ENCODE data around the gene CLEC4G.

DNA sequence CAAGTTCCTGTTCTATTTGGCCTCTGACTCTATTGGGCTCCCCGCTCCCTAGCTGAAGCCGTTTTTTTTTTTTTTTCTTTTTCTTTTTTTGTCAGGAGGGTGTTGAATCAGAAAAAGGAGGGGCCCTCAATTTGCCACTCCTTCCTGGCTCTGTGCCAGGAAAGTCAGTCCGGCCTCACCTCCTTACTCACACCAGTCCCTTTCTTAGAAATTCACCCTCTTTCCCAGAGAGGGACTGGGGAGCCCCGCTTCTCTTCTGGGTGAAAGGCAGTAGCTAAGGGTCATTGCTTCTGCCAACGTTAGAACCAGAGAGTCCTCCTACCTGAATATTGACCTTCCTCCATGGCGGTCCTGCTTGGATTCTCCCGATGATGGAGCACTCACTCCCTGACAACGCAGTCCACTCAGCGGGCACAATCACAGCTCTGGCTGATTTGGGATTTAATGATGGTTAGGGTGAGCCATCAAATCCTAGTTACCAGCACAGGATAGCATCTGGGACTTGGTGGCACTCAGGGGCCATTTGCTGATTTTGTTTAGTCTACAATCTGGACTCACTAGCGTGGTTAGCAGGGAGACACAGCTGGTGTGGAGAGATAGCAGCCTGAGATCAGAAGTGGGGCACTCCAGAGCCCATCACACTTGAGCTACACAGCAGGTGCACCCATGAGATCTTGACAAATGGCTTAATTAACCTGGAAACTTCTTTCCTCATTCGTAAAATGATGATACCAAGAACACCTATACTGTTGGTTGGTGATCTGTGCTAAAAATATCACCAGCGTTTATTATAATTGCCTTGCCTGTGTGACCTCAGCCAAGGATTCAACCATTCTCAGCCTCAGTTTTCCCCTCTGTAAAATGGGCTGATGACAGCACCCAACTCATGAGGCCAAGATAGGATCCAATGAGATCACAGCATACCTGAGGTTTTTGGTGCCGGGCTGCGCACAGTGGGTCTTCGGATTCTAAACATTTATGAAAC is 32.2 kb downstream of the CLEC4G start:
- TF ChIP-seq, protein P1, sequence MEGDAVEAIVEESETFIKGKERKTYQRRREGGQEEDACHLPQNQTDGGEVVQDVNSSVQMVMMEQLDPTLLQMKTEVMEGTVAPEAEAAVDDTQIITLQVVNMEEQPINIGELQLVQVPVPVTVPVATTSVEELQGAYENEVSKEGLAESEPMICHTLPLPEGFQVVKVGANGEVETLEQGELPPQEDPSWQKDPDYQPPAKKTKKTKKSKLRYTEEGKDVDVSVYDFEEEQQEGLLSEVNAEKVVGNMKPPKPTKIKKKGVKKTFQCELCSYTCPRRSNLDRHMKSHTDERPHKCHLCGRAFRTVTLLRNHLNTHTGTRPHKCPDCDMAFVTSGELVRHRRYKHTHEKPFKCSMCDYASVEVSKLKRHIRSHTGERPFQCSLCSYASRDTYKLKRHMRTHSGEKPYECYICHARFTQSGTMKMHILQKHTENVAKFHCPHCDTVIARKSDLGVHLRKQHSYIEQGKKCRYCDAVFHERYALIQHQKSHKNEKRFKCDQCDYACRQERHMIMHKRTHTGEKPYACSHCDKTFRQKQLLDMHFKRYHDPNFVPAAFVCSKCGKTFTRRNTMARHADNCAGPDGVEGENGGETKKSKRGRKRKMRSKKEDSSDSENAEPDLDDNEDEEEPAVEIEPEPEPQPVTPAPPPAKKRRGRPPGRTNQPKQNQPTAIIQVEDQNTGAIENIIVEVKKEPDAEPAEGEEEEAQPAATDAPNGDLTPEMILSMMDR (conservative IDR thresholded peaks at IDR 0.05; ENCODE audit: low read length): no peak
- TF ChIP-seq EZH2phosphoT487 (IDR thresholded peaks at IDR 0.05; ENCODE audit: borderline replicate concordance): no peak
